NK-92 (cell line): ENCODE measurements around the gene PTPRU.
"Not testable (repeated sequence)": the region's sequence is repeated elsewhere in the genome, so short reads cannot be mapped to it uniquely, and the experiment has no call there.

Experiments
- DNase-seq: peaks from one replicate; lab custom pipeline; 2025; ENCODE audit not compliant: unreplicated experiment; lab: John Stamatoyannopoulos, UW

The PTPRU gene

GRCh38 chr1:29285771-29286170, 49.4 kb downstream of the PTPRU start:
- no peak for DNase-seq

DNA sequence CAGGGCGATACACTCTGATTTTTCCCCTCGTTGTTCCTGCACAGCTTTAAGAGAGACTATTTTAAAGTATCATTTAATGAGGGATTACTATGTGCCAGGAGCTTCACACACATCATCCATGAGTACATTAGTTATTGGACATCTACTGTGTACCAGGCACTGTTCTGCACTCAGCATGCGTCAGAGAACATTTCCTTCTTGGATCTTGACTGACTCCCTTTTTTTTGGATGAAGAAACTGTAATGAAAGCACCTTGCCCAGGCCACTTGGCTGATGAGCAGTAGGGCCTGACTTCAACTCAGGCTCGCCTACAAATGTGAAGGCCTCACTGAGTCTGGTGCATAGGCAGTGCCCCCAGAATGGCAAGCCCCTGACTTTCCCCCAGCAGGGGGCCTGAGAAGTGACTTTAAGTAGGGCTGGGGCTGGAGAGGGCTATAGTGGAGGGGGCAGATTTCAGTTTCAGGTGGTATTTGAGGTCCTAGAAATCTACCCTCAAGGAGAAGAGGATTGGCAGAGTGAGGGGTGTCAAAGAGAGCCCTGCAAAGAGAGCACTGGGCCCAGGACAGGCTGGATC, 50.0 kb downstream of the PTPRU start:
- DNase-seq, result no peak

DNA sequence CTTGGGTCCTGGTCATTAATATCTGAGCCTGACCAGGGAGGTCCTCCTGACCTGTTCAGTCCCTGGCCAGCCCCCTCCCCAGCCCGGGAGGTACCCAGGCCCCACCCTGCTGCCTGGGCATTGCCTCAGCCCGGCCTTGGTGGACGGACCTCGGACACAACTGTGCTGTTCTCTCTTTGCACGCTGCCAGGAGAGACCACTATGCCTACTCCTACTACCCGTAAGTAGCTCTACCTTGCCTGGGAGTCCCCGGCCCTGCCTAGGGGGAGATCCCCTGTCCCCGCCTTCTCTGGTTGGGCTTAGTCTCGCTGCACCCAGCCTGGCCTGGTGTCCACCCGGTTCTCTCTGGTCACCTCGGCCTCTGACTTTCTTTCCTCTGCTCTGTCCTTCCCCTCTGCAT, 53.2 kb downstream of the PTPRU start:
- no peak for DNase-seq

DNA sequence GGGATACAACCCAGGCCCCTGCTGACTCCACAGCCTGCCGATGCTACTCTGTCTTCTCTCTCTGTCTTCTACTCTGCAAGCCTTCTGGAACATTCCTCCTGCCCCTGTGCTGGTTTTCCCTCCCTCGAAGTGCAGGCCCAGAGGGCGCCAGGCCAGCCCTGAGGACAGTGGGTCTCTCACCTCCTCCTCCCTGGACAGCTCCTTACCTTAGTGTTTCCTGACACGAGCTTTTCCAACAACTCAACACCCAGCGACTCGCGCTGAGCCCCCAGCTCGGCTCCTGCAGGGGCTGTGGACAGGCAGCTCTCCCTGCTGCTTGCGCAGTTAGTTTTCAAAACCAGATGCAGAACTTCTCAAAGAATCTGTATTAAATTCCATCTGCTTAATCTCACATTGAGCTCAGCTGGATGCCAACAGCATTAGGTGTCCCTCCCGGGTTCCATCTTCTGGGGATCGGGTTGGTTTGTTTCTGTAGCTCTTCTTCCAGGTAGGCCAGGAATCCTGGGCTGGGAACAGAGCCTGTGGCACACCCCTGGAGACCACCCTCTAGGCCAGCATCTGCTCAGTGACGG, 54.2 kb downstream of the PTPRU start:
- no peak for DNase-seq

GRCh38 chr1:29291756-29292155, 55.4 kb downstream of the PTPRU start:
- no peak for DNase-seq

DNA sequence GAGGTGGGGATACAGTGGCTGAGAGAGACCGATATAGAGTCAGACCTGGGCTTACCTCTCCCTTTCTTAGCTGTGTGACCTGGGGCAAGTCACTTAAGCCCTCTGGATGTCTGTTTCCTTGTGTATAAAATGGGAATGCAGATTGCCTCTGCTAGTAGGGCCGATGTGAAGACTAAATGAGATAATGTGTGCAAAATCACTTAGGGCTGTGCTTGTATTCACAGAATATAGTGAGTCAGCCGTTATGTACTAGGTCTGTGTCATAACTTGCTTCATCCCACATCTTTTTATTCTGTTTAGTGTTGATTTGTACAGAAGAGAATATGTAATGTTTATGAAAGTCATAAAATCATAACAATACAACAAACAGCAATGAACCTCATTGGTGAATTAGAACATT, 56.0 kb downstream of the PTPRU start:
- DNase-seq, result no peak

- no peak for DNase-seq
Measured at GRCh38 chr1:29297450-29297849, 61.1 kb downstream of the PTPRU start.

DNA sequence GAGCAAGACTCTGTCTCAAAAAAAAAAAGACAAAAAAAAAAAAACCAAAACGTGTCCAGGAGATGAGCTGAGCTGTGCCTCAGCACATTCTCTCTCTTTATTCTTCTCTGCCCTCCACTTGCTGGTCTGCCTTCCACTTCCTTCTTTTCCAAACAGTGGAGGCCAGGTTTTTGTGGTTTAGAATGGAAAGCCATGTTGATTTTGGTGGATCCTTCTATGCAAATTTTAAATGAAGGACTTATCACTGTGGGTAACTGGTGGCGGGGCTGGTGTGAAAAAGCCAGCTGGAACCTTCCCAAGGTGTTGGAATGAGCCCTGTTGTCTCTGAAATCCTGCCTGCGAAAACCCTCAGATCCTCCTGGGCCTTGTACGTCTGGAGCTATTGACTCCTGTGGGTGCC, 61.9 kb downstream of the PTPRU start:
- no peak for DNase-seq

GRCh38 chr1:29299446-29299845, 63.1 kb downstream of the PTPRU start:
- DNase-seq, result no peak

- DNase-seq, result not testable (repeated sequence)
Measured at GRCh38 chr1:29301732-29302131, 65.4 kb downstream of the PTPRU start.

DNA sequence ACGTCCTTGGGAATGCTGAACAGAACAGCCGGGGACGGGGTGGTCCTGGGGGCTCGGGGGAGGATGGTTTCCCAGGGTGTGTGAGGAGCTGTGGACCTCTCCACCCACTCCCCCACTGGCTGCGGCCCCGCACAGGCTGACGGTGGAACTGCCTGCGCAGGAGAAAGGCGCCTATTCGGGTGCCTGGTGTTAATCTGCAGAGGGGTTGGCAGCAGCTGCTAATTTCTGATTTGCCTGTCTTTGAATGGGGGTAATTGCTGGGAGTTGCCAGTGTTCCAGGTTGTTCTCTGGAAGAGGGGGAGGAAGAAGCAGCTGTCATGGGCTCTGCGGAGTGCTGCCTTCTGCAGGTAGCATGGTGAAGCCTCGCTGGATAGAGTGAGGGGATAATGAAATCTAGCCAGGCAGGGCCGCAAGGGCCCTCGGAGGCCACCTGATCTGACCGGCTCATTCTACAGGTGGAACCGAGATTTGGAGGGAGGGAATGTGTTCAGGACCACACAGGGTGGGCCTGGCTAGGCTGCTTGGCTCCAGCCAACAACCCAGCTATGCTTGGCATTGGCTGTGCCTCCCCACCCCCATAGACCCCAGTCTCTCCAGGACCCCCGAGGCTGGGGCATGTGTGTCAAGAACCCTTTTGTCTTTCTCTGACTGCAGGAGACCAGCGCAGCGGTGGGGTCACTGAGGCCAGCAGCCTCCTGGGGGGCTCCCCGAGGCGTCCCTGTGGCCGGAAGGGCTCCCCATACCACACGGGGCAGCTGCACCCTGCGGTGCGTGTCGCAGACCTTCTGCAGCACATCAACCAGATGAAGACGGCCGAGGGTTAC, 67.1 kb downstream of the PTPRU start:
- no peak for DNase-seq

- no peak for DNase-seq
Measured at GRCh38 chr1:29304025-29304684, 67.8 kb downstream of the PTPRU start.

DNA sequence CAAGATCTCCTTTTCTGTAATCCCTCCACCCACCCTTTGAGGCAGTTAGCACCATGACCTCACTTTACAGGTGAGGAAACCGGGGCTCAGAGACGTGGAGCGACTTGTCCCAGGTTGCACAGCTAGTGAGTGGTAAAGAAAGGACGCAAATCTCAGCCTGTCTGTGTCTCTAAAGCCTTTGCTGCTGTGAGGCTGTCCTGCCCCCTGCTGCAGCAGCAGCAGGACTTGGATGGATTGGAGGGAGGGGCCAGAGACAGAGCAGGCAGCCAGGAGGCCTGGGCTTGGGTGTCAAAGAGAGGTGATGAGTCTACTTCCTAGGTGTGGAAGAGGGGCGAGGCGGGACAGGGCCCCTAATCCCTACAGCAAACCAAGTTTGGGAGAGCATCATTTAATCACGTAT, 69.6 kb downstream of the PTPRU start:
- DNase-seq, result no peak

DNA sequence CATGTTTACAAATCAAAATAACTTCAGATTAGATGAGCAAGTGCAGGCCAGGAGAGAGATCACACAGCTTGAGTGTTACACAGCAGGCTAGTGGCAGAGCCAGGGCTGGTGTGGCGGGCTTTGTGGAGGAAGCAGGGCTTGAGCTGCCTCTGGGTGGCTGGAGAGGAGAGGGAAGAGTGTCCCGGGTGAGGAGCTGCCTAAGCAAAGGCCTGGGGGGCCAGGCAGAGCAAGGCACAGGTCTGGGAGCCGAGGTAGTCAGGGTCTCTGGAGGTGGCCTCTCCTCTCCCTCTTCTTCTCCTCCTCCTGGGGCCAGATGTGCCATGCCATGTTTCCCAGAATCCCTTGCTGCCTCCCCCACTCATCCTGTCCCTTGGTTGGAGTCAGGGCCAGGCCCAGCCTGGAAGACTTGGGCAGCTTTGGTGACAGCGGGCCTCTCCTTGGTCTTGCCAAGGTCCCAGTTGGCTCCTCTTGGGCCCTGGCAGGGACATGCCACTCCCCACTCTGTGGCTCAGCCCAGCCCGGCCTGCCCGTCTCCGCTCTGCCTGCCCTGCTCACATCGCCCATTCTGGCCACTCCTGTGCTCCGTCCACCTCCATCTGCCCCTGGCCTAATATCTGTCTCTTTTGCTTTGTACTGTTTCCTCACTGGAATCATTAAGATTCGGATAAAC, 70.3 kb downstream of the PTPRU start:
- no peak for DNase-seq

- no peak for DNase-seq
Measured at GRCh38 chr1:29309075-29309474, 72.8 kb downstream of the PTPRU start.

DNA sequence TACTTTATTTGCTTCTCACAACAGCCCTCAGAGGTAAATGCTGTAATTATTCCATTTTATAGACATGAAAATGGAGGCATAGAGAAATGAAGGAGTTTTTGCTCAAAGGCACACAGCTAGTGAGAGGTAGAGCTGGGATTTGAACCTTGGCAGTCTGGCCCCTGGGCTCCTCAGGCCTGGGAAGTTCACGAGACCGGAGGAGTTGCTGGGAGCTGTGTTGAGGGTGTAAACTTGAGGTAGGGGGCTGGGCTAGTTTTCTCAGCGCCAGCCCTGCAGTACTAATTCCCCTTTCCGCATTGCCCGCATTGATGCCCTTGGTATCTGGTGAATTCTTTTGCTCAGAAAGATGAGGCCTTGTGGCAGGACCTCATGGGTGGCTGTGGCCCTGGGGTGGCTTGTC, 73.3 kb downstream of the PTPRU start:
- DNase-seq, result no peak

GRCh38 chr1:29310616-29311180, 74.4 kb downstream of the PTPRU start:
- DNase-seq, result no peak

GRCh38 chr1:29311352-29312030, 75.2 kb downstream of the PTPRU start:
- DNase-seq, result no peak

DNA sequence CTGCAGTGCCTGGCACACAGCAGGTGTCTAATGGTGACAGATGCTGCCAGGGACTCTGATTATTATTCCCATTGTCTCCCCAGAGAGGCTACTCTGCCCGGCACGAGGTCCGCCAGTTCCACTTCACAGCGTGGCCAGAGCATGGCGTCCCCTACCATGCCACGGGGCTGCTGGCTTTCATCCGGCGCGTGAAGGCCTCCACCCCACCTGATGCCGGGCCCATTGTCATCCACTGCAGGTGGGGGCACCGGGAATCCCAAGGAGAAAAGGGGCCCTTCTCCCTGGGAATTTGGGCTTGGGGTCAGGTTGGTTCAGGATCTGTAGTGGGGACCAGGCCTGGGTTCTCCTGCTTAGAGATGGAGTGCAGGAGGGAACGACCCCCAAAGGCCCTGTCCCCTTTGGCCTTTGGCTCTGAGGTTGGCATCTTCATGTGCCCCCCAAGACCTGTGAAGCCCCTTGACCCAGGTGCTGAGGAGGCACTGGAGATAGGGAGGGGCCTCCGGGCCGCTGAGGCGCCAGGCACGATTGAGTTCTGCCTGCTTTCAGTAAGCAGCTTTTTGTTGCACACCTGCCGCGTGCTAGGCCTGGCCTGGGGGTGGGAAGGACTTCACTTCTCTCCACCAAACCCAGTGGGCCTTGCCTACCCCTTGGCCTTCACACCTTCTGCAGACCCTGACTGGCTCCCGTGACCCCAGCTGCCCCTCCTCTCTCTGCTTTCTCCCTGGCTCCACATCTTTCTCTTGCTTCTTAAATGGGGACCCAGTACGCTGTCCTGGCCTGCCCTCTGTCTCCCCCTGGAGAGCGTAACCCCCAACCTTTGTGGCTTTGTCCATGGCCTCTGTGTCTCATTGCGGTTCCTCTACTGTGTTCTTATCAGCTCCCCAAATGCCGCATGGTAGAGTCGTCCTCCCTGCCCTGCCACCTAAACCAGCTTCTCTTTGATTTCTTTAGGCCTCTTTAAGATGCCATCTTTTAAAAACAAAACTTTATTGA, 76.4 kb downstream of the PTPRU start:
- DNase-seq, result no peak
